ENCODE measurements around the gene WNT7A. TPM values are rescaled to one million over a fixed set of nuclear protein-coding genes. Genes with fewer than 3 reads are reported as not detected.
A peak's percentile ranks its signal among the peaks of the same experiment; 100 is the strongest.

Gene WNT7A
- total RNA-seq, 1 experiment from 2014 or later: 0.07 TPM

- no peaks in the 10 kb centered on the region for H3K36me3 ChIP-seq (replicated peaks; ENCODE audit: control insufficient read depth, insufficient read depth, low read length)
- no peaks in the 10 kb centered on the region for H3K27me3 ChIP-seq (ENCODE audit: control insufficient read depth, insufficient read depth, low read length)
- H3K4me3 ChIP-seq (ENCODE audit: insufficient read depth, low read depth, low read length): no peak overlapping the region
- DNase-seq: peak; percentile 89
Measured at GRCh38 chr3:13850161-13850945, 29.5 kb downstream of the WNT7A start.

GRCh38 chr3:13849018-13849417 is 30.9 kb downstream of the WNT7A start:
- H3K36me3 ChIP-seq (replicated peaks; ENCODE audit: control insufficient read depth, insufficient read depth, low read length): no peaks in the 10 kb centered on the region
- H3K27me3 ChIP-seq (ENCODE audit: control insufficient read depth, insufficient read depth, low read length): no peaks in the 10 kb centered on the region
- H3K4me3 ChIP-seq (ENCODE audit: insufficient read depth, low read depth, low read length): no peak overlapping the region
- DNase-seq: no peak

DNA sequence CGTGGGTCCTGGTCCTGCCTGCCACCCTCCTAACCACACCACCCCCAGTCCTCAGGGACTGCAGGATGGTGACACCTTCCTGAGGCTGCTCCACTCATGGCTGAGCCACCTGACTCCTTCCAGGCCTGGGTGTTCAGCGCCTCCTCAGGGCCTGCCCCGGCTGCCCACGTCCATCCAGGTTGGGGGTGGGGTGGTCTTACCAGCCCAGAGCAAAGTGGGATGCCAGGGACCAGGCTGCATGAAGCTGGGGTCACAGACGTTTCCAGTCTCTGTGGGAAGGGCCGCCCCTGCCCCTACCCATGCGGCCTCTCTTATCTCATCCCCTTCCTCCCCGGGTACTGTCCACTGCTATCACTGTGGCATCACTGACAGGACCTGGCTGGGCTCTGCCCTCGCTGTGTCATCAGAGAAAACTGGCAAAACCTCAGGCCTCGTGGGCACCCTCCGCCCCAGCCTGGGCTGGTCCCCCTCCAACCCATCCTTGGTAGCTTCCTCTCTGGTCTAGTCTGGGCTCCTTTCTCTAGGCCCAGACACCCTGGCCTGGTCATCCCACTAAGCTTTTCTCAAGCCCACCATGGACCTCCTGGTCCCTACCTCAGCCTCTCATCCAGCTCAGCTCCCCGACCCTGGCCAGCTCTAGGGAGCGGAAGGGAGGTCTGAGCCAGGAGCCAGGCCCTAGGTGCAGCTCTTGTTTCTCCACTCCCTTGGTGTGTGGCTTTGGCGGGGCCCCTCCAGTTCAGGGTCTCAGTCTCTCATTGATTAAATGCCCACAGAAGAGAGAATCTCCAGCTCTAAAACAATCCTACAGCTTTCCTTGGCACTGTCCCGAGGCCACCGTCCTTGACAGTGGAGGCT is 32.9 kb downstream of the WNT7A start:
- DNase-seq: no peak
- Histone ChIP-seq H3K4me3 (ENCODE audit: insufficient read depth, low read depth, low read length) (no peak overlapping the region), H3K36me3 (replicated peaks; ENCODE audit: control insufficient read depth, insufficient read depth, low read length) (no peaks in the 10 kb centered on the region), H3K27me3 (ENCODE audit: control insufficient read depth, insufficient read depth, low read length) (no peaks in the 10 kb centered on the region)

GRCh38 chr3:13846238-13846637 is 33.6 kb downstream of the WNT7A start:
- no peak for DNase-seq

DNA sequence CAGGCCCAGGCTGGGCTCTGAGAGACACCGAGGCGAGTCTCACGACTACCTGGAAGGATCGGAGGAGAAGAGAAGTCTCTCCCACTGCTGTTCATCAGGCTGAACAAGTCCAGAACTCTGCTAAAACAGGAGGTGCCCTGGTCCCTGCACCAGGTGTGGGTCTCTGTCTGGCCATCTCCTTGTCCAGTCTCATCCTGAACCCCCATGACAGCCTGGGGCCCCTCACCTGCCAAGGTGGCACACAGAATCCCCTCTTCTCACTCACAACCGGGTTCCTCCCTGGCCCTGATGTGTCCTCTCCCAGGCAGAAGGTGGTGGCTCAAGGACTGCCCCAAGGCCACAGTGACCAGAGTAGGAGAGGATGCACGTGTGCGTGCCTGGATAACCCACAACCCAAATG is 34.1 kb downstream of the WNT7A start:
- H3K27me3 ChIP-seq (ENCODE audit: control insufficient read depth, insufficient read depth, low read length): no peaks in the 10 kb centered on the region
- no peaks in the 10 kb centered on the region for H3K36me3 ChIP-seq (replicated peaks; ENCODE audit: control insufficient read depth, insufficient read depth, low read length)
- H3K4me3 ChIP-seq (ENCODE audit: insufficient read depth, low read depth, low read length): no peak overlapping the region
- DNase-seq: no peak

More at GRCh38 chr3:13846238-13846637, 33.6 kb downstream of the WNT7A start:
- no peak overlapping the region for H3K4me3 ChIP-seq (ENCODE audit: insufficient read depth, low read depth, low read length)
- no peaks in the 10 kb centered on the region for H3K36me3 ChIP-seq (replicated peaks; ENCODE audit: control insufficient read depth, insufficient read depth, low read length)
- H3K27me3 ChIP-seq (ENCODE audit: control insufficient read depth, insufficient read depth, low read length): no peaks in the 10 kb centered on the region

- H3K4me3 ChIP-seq (ENCODE audit: insufficient read depth, low read depth, low read length): no peak overlapping the region
- H3K36me3 ChIP-seq (replicated peaks; ENCODE audit: control insufficient read depth, insufficient read depth, low read length): no peaks in the 10 kb centered on the region
- no peak for DNase-seq
- no peaks in the 10 kb centered on the region for H3K27me3 ChIP-seq (ENCODE audit: control insufficient read depth, insufficient read depth, low read length)
Measured at GRCh38 chr3:13844911-13845310, 35.0 kb downstream of the WNT7A start.

DNA sequence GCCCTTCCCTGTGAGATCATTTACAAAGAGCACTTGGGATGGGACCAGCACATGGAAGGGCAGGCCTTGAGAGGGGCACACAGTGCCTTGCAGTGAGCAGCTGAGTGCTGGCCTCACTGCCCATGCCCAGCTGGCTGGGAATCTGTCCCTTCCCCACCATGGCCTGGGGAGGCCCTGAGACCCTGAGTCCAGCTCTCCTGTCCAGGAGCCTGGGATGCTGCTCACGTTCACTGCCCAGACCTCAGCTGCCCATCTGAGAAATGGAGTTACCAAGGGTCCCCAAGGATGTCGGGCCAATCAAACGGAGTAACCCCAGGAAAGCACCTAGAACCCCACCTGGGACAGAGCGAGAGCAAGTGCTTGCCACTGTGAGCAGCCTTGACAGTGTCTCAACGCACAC is 35.6 kb downstream of the WNT7A start:
- Histone ChIP-seq H3K36me3 (replicated peaks; ENCODE audit: control insufficient read depth, insufficient read depth, low read length) (no peaks in the 10 kb centered on the region), H3K4me3 (ENCODE audit: insufficient read depth, low read depth, low read length) (no peak overlapping the region), H3K27me3 (ENCODE audit: control insufficient read depth, insufficient read depth, low read length) (no peaks in the 10 kb centered on the region)
- DNase-seq: no peak

- Histone ChIP-seq H3K27me3 (ENCODE audit: control insufficient read depth, insufficient read depth, low read length) (no peaks in the 10 kb centered on the region), H3K4me3 (ENCODE audit: insufficient read depth, low read depth, low read length) (no peak overlapping the region), H3K36me3 (replicated peaks; ENCODE audit: control insufficient read depth, insufficient read depth, low read length) (no peaks in the 10 kb centered on the region)
- no peak for DNase-seq
Measured at GRCh38 chr3:13843351-13843750, 36.5 kb downstream of the WNT7A start.

DNA sequence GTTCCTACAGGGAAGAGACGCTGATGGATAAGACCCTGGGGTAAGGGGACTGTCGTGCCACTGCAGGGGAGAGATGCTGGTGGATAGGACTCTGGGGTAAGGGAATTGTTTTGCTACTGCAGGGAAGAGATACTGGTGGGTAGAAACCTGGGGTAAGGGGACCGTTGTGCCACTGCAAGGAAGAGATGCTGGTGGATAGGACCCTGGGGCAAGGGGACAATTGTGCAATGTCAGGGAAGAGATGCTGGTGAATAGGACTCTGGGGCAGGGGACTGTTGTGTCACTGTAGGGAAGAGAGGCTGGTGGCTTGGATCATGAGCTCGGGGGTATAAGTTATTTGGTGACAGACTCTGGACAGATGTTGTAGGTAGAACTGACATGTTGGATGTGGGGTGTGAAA is 37.6 kb downstream of the WNT7A start:
- Histone ChIP-seq H3K4me3 (ENCODE audit: insufficient read depth, low read depth, low read length) (no peak overlapping the region), H3K36me3 (replicated peaks; ENCODE audit: control insufficient read depth, insufficient read depth, low read length) (no peaks in the 10 kb centered on the region), H3K27me3 (ENCODE audit: control insufficient read depth, insufficient read depth, low read length) (no peaks in the 10 kb centered on the region)
- DNase-seq: no peak

DNA sequence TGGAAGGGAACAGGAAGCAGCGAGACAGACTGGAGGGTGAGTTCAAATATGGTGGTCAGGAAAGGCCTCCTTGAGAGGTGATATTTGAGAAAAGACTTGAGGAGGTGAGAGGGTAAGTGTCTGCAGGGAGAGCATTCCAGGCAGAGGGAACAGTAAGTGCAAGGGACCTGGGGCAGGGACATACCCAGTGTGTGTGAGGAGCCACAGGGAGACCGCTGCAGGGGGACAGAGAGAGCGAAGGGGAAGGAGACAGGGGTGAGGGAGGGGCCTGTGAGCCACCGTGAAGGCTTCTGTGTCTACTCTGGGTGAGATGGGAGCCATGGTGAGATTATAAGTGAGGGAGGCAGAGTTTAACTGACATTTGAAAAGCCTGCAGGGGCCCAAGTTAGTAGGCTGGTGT is 38.0 kb downstream of the WNT7A start:
- DNase-seq: no peak
- H3K4me3 ChIP-seq (ENCODE audit: insufficient read depth, low read depth, low read length): no peak overlapping the region
- H3K27me3 ChIP-seq (ENCODE audit: control insufficient read depth, insufficient read depth, low read length): no peaks in the 10 kb centered on the region
- no peaks in the 10 kb centered on the region for H3K36me3 ChIP-seq (replicated peaks; ENCODE audit: control insufficient read depth, insufficient read depth, low read length)

DNA sequence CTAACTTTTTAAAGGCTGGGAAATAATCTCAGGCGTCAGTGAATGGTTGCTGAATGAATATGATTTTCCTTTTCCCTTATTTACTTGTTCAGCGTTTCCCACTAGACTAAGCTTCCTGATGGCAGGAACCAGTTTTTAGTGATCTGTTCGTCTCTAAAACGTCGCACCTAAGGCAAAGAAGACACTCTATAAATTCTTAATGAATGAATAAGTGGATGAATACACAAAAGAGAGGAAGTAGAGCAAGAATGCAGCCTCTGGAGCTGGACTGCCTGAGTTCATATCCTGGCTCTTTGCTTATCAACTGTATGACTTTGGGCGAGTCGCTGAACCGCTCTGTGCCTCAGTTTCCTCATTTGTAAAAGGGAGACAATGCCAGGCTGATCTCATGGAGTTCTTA is 38.7 kb downstream of the WNT7A start:
- Histone ChIP-seq H3K4me3 (ENCODE audit: insufficient read depth, low read depth, low read length) (no peak overlapping the region), H3K27me3 (ENCODE audit: control insufficient read depth, insufficient read depth, low read length) (no peaks in the 10 kb centered on the region), H3K36me3 (replicated peaks; ENCODE audit: control insufficient read depth, insufficient read depth, low read length) (no peaks in the 10 kb centered on the region)
- DNase-seq: no peak

DNA sequence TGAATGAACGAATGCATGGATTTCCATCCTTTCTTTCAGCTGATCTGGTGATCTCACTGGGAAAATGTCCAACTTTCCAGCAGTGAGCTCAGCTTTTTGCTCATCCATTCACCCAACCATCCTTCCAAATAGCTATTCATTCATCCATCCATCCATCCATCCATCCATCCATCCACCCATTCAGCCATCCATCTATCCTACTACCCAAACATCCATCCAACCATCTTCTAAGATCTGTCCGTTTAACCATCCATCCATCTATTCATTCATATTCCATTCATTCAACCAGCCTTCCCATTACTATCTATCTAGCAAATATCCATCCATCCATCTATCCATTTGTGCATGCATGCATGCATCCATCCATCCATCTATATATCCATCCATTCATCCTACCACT is 39.4 kb downstream of the WNT7A start:
- DNase-seq: no peak
- no peaks in the 10 kb centered on the region for H3K27me3 ChIP-seq (ENCODE audit: control insufficient read depth, insufficient read depth, low read length)
- H3K36me3 ChIP-seq (replicated peaks; ENCODE audit: control insufficient read depth, insufficient read depth, low read length): no peaks in the 10 kb centered on the region
- no peak overlapping the region for H3K4me3 ChIP-seq (ENCODE audit: insufficient read depth, low read depth, low read length)

GRCh38 chr3:13839726-13840340 is 40.0 kb downstream of the WNT7A start:
- no peak for DNase-seq

GRCh38 chr3:13839253-13839652 is 40.6 kb downstream of the WNT7A start:
- H3K4me3 ChIP-seq (ENCODE audit: insufficient read depth, low read depth, low read length): no peak overlapping the region
- H3K36me3 ChIP-seq (replicated peaks; ENCODE audit: control insufficient read depth, insufficient read depth, low read length): no peaks in the 10 kb centered on the region
- no peaks in the 10 kb centered on the region; the same call in 1 of the 2 replicates for H3K27me3 ChIP-seq (ENCODE audit: control insufficient read depth, insufficient read depth, low read length)
- no peak for DNase-seq

More at GRCh38 chr3:13839726-13840340, 40.0 kb downstream of the WNT7A start:
- Histone ChIP-seq H3K36me3 (replicated peaks; ENCODE audit: control insufficient read depth, insufficient read depth, low read length) (no peaks in the 10 kb centered on the region), H3K4me3 (ENCODE audit: insufficient read depth, low read depth, low read length) (no peak overlapping the region), H3K27me3 (ENCODE audit: control insufficient read depth, insufficient read depth, low read length) (no peaks in the 10 kb centered on the region)

GRCh38 chr3:13838421-13838820 is 41.5 kb downstream of the WNT7A start:
- no peak for DNase-seq
- H3K36me3 ChIP-seq (replicated peaks; ENCODE audit: control insufficient read depth, insufficient read depth, low read length): no peaks in the 10 kb centered on the region
- no peak overlapping the region for H3K4me3 ChIP-seq (ENCODE audit: insufficient read depth, low read depth, low read length)
- H3K27me3 ChIP-seq (ENCODE audit: control insufficient read depth, insufficient read depth, low read length): no peaks in the 10 kb centered on the region; the same call in 1 of the 2 replicates

All from H7 (cell line).